Activated T-cell treated with anti-CD3 and anti-CD28 coated beads, Interleukin-2, amount 50 U/mL, for 48 hours (primary cell): Measurements from ENCODE around the gene CEACAM21.

ENCODE experiments used
- DNase-seq, 2 experiments: peaks; one replicate each; pipeline ENCODE4 v3.0.0-alpha.2; 2020

Gene CEACAM21

GRCh38 chr19:41575998-41576397, at the start of gene CEACAM21:
Gene CEACAM21 (plus strand): TSS chr19:41576166. CDS start chr19:41576275, 109 bp downstream.
- peak; percentile 58 to 72 for DNase-seq

GRCh38 chr19:41527089-41527488, 48.9 kb upstream of the CEACAM21 start:
- no peak for DNase-seq

- DNase-seq = no peak
Measured at GRCh38 chr19:41528106-41528505, 47.9 kb upstream of the CEACAM21 start.

- DNase-seq = peak in 1 of 2 experiments; percentile 28
Measured at GRCh38 chr19:41529484-41530183, 46.3 kb upstream of the CEACAM21 start.

- no peak for DNase-seq
Measured at GRCh38 chr19:41530184-41530534, 45.8 kb upstream of the CEACAM21 start.

GRCh38 chr19:41530761-41531301, 45.1 kb upstream of the CEACAM21 start:
- DNase-seq = no peak

- DNase-seq = peak; percentile 87 to 88
Measured at GRCh38 chr19:41531438-41532311, 44.3 kb upstream of the CEACAM21 start.

GRCh38 chr19:41532526-41532925, 43.4 kb upstream of the CEACAM21 start:
- no peak for DNase-seq

- no peak for DNase-seq
Measured at GRCh38 chr19:41533671-41534215, 42.2 kb upstream of the CEACAM21 start.

GRCh38 chr19:41535029-41535622, 40.8 kb upstream of the CEACAM21 start:
- no peak for DNase-seq

- DNase-seq = peak; percentile 48 to 60
Measured at GRCh38 chr19:41537789-41538188, 38.2 kb upstream of the CEACAM21 start.

- no peak for DNase-seq
Measured at GRCh38 chr19:41540041-41540695, 35.8 kb upstream of the CEACAM21 start.

- DNase-seq = peak; percentile 86 to 90
Measured at GRCh38 chr19:41541990-41542584, 33.9 kb upstream of the CEACAM21 start.

- peak; percentile 38 to 41 for DNase-seq
Measured at GRCh38 chr19:41542622-41543021, 33.3 kb upstream of the CEACAM21 start.

- no peak for DNase-seq
Measured at GRCh38 chr19:41543582-41543981, 32.4 kb upstream of the CEACAM21 start.

GRCh38 chr19:41545547-41545946, 30.4 kb upstream of the CEACAM21 start:
- peak; percentile 64 to 65 for DNase-seq

GRCh38 chr19:41546386-41546789, 29.6 kb upstream of the CEACAM21 start:
- peak; percentile 64 to 65 for DNase-seq

- no peak for DNase-seq
Measured at GRCh38 chr19:41546961-41547360, 29.0 kb upstream of the CEACAM21 start.

GRCh38 chr19:41547569-41547968, 28.4 kb upstream of the CEACAM21 start:
- no peak for DNase-seq

GRCh38 chr19:41548047-41548446, 27.9 kb upstream of the CEACAM21 start:
- DNase-seq = no peak

GRCh38 chr19:41548954-41549688, 26.8 kb upstream of the CEACAM21 start:
- peak; percentile 79 to 80 for DNase-seq
